Measurements from ENCODE around the gene RAB3B.
"Not testable (repeated sequence)": the region's sequence is repeated elsewhere in the genome, so short reads cannot be mapped to it uniquely, and the experiment has no call there.

RAB3B gene

DNA sequence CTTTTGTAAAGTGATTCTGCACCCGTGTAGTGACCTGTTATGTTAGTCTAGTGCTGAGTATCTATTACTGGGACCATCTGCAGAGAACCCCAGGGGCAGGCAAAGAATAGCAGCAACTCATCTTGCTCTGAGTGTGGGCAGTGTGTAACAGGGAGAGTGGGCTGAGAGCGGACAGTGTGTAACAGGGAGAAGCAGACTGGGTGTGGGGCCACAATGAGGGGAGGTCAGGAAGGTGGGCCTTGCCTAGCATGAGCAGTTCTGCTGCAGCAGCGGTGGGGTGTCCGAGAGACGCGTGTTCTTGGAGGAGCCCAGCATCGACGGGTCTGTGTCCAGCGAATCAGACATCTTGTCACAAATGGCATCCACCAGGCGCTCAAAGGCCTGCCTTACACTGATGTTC lies 70.8 kb downstream of the RAB3B start:
- DNase-seq (ENCODE audit: low read depth in 2 of 2) = no peak

DNA sequence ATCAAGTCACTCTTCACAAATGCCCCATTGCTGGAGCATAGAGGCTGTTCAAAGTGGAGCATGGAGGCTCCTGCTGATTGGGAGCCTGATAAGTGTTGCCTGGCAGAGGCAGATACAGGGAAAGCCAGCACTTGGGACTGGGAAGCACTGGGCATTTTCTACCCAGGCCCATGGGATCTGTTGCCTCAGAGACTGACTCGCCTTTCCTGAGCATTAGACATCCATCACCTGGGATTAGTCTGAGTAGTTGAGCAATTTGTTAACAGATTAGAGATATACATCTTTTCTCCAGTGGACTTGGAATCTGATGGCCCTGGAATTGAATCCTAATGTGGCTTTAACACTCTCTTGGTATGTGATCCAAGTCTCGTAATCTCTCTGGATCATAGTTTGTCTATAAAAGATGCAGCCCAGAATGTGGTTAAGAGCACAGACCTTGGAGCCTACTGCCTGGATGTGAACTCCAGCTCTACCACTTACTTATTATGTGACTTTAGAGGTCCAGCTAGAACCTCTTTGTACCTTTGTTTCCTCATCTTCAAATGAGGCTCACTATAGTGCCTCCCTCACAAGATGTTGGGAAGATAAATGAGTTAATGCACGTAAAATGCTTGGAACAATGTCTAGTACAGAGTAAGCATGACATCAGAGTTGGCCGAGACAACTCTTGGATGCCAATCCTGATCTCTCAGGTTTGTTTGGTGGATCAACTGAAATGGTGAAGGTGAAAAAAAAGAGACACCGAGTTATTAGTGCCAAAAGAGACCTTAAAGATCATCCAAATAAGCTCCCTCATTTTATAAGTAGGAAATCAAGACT lies 73.7 kb downstream of the RAB3B start:
- no peak for DNase-seq (ENCODE audit: low read depth in 2 of 2)

DNA sequence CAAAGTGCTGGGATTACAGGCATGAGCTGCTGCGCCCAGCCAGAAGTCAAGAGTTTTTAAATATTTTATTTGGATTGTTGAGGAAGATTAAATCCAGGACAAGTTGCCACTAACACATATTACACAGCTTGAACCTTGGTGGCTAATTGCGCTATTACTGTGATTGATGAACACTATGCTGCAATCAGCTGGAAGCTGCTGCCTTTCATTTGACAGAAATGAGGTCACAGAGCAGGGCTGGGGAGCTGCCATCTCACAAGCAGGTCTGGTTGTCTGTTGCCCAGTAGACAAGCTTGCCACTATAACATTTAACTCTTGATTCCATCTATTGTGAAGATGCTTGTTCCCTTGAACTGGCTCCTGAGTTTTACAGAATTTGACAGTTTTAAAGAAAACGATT lies 74.5 kb downstream of the RAB3B start:
- DNase-seq (ENCODE audit: low read depth in 2 of 2) = no peak

DNA sequence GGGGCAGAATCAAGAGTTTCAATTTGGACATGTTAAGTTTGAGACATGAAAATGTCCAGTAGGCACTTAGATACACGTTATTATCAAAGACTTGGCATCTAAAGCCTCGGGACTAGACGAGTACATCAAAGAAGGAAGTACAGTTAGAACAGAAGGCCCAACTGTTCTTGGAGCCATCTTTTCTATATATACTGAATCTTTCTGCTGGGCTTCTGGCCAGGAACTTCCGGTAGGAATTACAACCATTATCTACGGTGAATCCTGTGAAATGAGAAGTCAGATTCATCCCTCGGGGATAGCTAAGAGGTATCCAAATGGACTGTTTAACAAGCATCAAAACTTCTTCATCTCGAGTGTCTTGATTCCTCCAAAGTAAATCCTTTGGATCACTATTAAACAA lies 77.6 kb downstream of the RAB3B start:
- DNase-seq (ENCODE audit: low read depth in 2 of 2) = no peak

DNA sequence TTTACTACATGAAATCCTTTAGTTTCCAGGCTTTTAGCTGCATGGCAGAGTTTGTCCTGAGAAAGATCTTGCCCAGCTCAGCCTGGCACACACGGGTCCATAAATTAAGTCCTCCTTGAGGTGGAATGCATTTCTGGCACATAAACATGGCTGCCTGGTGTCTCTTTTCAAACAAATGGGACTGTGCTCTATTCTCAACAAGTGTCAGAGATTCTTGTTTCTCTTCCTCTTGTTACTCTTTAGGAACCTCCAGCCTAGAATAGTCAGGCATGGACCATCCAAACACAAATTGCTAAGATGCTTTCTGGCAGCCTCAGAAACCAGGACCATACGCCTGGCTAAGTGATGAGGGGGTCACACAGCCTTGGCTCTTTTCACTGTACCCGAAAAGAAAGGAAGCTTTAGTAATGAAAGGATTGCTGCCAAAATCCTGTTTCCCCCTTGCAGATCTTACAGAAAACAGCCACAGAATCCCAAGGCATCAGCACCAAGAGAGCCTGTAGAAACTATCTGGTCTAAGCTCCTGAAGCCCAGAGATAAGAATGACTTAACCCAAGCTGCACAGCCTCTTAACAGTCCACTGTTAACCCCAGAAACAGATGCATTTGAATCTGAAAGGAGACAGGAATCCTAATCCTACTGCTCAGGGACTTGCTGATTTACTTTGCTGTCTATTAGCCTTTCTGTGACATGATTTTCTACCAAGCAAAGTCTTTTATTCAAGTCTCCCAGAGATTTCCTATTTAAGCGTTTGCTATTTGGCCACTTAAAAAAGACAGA lies 80.1 kb downstream of the RAB3B start:
- no peak for DNase-seq (ENCODE audit: low read depth in 2 of 2)

DNA sequence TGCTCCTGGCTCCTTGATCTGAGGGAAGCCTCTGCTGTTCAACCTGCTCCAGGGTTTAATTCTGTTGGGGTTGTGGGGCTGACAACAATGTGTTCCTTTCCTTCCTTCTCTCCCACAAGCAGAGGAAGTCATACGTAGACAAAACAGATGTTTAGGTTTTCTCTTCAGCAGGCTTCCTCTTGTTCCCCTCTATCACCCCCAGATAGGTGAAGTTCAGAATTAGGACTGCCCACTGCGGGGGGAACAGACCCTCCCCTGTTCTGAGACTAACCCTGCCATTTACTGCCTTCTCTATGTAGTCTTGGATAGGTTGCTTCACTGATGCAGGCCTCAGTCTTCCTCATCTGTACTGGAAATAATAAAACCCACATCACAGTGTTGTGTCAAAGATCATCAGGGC lies 82.0 kb downstream of the RAB3B start:
- no peak for DNase-seq (ENCODE audit: low read depth in 2 of 2)

DNA sequence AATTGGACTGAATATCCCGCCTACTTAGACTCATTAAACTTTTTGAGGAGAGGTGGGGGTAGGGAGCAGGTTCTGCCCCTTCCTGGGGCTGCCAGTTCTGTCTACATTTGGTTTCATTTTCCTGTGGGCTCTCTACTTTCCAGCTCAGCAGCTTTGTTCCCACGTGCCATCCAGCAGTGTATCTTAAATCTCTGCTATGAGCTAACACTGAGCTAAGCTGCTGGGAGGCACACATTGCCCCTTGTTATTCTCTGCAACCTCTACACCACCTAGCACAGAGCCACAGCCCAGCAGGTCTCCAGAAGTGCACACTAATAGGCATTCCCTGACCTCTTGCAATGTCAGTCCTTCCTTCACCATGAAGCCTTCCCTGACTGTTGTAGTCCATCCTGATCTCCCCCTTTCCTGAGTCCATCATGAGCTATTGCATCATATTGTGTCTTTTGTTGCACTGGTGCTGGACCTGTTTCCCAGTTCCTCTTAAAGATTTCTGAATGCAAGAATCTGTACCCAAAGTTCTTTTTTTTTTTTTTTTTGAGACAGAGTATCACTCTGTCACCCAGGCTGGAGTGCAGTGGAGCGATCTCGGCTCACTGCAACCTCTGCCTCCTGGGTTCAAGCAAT lies 83.3 kb downstream of the RAB3B start:
- DNase-seq (ENCODE audit: low read depth in 2 of 2) = no peak

DNA sequence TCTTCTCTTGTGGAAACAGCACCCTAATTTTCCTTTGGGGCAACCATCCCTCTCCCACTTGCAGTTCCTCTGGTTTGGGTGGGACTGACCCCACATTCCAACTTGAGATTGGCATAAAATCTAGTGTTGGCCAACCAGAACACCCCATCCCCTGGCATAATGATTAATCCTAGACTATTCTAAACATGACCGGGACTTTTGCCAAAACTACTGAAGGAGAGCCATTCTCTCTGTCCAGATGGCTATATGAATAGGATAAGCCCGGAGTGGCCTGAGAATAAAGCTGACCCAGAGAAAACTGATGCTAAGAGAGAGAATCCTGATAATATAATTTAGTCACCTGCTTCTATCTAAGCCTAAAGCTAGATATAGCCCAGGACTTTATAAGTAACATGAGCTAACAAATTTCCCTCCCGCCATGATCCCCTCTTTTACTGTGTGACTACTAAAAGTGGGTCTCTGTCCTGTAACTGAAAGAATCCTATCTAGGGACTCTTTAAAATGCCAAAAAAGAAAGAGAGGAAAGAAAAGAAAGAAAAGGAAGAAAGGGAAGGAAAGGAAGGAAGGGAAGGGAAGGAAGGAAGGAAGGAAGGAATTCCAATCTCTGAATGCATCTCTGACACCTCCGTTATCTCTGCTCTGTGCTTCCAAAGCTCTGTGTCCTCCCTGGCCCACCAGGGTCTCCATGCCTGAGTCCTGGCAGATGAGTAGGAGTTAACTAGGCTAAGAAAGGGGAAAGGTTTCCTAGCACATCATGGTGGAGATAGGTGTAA lies 84.0 kb downstream of the RAB3B start:
- DNase-seq (ENCODE audit: low read depth in 2 of 2) = no peak

DNA sequence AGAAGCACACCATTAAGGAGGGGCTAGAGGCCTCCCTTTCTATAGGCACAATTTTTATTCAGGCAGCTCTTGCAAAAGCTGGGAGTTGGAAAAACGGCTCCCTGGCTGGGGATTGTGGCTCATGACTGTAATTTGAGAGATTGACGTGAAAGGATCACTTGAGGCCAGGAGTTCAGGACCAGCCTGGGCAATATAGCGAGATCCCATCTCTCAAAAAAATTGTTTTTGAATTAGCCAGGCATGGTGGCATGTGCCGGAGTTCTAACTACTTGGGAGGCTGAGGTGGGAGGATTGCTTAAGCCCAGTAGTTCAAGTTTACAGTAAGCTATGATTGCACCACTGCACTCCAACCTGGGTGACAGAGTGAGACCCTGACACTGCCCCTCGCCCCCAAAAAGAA lies 88.0 kb downstream of the RAB3B start:
- DNase-seq (ENCODE audit: low read depth in 2 of 2) = no peak

DNA sequence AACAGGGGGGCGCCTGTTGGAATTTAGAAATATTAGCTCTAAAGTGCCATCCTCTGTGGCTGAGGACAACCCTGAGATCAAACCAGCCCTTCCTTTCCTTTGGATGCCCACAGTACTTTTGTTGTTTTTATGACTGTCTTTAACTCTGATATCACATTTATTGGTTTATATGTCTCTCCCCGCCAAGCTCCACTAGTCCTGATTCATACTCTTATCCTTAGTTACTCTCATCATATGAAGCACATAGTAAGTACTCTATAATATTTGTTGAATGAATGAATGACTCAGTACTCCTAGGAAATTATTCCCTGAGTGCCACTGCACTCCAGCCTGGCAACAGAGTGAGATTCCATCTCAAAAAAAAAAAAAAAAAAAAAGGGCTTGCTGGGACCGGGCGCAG lies 89.3 kb downstream of the RAB3B start:
- DNase-seq (ENCODE audit: low read depth in 2 of 2) = no peak

DNA sequence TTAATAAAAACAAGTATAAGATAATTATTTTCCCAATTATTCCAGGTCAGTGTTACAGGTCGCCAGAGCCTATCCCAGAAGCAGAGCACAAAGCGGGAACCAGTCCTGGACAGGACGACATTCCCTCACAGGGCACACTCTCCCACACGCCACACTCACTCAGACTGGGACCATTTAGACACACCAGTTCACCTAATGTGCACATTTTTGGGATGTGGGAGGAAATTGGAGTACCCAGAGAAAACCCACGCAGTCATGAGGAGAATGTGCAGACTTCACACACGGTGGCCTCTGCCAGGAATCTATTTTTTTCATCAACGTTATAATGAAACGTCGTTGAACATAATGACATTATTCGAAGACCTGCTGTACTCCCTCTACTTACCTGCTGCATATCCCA lies 91.5 kb downstream of the RAB3B start:
- no peak for DNase-seq (ENCODE audit: low read depth in 2 of 2)

DNA sequence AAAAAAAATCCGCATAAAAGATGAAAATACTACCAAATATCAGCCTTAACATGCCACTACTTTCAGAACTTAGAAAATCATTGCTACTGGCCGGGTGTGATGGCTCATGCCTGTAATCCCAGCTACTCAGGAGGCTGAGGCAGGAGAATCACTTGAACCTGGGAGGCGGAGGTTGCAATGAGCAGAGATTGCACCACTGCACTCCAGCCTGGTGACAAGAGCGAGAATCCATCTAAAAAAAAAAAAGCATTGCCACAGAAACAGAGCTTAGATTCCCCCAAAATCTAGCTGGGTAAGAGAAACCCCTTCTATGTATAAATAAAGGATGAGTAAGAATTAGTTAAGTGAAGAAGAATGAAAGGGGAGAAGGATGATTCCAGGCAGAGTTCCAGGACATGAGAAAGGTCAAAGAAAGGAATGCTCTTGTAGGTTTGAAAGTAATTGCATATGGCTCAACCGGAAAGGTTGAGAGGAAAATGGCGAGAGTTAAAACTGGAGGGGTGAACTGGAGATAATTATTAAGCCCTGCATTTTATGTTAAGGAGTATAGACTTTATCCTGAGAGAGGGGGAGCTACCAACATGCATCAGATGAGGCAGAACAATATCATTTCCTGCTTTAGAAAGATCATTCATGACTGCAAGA lies 92.3 kb downstream of the RAB3B start:
- no peak for DNase-seq (ENCODE audit: low read depth in 2 of 2)

DNA sequence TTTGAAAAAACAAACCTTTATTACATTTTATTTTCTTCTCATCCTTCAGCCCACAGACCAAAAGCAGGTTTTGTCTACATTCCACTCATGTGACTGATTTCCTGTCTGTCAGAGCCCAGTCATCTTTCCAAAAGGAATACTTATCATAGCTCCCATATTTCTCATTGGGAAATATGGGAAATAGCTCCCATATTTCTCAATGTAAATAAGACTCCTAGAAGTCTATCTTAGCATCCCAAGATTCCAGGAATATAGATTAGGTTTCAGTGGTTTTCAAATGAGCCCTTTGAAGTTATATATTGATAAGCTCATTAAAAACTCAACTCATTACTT lies 92.8 kb downstream of the RAB3B start:
- no peak for DNase-seq (ENCODE audit: low read depth in 2 of 2)

DNA sequence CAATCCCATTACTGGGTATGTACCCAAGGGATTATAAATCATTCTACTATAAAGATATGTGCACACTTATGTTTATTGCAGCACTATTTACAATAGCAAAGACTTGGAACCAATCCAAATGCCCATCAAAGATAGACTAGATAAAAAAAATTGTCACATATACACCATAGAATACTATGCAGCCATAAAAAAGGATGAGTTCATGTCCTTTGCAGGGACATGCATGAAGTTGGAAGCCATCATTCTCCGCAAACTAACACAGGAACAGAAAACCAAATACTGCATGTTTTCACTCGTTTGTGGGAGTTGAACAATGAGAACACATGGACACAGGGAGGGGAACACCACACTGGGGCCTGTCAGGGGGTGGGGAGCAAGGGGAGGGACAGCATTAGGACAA lies 95.8 kb downstream of the RAB3B start:
- not testable (repeated sequence) for DNase-seq (ENCODE audit: low read depth in 2 of 2)

DNA sequence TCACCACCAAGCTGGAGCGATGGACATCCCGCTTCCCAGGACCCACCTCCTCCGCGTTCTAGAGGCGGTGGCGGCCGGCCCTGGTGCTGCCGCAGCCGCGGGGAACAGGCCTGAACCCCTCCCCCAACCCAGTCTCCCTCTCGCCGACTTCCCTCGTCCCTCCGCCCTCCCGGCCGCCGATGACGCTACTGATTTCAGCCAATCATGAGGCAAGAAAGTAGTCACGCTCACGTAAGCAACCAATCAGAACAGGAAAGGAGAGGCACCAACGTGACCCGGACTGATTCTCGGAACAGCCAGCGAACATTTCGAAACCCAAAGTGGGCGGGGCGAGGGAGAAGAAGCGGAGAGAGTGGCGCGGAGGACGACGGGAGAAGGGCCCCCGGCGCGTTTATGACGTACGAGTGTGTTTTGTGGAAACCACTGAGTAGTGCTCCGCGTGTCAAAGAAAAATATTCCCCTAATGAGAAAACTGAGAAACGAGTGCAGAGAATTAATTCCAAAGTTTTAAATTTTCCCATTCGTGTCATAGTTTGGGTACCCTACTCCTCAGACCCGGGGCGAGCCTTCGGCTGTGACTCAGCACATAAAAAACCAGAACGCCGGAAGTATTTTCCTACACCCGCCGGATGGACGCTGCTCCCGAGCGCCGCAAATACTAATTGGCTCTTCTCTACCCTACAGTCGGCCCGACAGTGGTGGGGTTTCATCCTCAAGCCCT lies 111.7 kb downstream of the RAB3B start, which contains the start of gene NRDC:
Gene NRDC (minus strand): TSS at position 112 of the 721 bp plus-strand sequence. CDS start 112 bp downstream, outside the sequence.
- DNase-seq (ENCODE audit: low read depth in 2 of 2) = peak; percentile 99

DNA sequence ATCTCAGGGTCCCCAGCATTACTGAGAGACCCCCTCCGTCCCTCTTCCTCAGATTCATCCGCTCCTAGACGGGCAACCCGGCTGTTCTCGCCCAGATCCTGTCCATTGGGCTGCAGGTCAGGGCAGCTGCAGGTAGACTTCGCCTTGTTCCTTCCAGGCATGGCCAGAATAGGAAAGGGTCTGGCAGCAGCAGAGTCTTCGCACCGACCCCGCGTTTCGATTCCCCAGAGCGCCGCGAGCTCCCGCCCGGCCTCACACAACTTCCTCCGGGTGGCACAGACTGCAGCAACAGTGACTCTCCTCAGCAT lies 112.2 kb downstream of the RAB3B start:
- DNase-seq (ENCODE audit: low read depth in 2 of 2) = no peak

DNA sequence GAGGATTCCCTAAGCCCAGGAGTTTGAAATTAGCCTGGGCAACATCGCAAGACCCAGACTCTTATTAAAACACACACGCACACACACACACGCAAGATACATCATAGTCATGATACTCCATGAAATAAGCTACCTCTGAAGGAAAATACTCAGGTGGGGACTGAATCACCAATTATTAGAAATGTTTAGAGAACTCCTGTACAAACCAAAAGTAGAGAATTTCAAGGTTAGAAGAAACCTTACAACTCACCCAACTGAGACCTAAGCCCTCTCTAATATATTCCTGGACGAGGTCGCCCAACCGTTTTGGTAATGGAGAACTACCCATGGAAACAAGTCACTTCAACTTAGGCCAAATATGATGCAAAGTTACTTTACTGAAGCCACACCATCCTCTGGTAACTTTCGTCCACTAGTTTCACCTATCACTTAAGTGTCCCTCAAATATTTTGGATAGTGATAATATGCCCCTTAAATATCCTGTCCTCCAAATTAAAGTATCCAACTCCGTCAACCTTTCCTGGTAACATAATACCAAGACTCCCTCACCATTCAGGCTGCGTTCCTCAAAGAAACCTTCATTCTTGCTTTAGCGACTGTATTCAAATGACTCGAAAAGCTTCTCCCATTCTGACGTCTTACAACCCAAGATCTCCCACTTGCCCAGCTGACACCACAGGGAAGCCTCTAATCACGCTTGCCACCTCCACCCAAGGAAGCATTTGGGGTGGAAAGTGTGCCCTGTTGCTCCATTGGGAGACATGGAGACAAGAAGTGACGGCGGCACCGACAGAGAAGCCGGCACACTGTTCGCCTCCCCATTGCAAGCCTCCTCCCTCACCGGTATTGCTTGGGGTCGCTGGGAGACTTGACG lies 112.8 kb downstream of the RAB3B start:
- DNase-seq (ENCODE audit: low read depth in 2 of 2) = no peak

DNA sequence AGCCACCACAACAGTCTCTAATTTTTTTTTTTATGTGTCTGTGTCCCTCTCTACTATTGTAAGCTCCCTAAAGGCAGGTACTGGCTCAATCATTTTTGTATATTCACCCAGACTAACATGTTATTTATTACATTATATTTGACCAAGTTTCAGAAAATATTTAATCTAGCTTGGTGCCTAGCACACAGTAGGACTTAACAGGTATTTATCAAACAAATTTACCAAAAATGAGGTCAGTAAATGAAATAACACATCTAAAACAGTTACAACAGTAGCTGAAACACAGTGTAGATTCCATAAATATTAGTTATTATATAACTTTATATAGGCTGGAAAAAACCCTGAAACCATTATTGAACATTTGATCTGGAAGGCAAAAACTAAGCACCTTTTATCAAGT lies 114.7 kb downstream of the RAB3B start:
- DNase-seq (ENCODE audit: low read depth in 2 of 2) = no peak

DNA sequence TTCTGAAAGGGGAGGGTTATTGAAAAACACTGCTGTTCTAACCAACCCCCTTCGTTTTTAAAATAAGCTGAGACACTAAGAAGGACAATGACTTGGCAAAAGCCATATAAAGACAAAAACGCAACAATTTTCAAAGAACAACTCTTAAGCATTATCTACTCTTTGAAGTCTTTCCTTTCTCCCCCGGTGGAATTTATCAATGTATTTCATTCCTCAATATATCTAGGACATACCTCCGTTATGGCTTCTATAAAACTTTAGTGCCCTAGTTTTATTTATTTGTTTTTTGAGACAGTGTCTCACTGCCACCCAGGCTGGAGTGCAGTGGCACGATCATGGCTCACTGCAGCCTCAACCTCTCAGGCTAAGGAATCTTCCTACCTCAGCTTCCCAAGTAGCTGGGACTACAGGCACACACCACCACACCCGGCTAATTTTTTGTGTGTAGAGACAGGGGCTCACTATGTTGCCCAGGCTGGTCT lies 115.2 kb downstream of the RAB3B start:
- DNase-seq (ENCODE audit: low read depth in 2 of 2) = no peak

DNA sequence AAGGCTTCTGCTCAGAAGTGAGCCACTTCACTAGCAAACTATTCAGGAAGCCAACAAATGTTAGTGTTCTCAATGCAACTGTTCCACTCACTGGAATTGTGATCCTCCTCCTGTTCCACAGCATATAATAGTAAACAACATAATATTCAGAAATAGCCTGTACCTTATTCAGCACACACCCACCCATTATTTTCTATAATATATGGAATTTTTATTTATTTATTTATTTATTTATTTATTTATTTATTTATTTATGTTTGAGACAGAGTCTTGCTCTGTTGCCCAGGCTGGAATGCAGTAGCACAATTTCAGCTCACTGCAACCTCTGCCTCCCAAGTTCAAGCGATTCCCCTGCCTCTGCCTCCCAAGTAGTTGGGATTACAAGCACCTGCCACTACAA lies 117.2 kb downstream of the RAB3B start:
- not testable (repeated sequence) for DNase-seq (ENCODE audit: low read depth in 2 of 2)

Measured in activated CD4-positive, alpha-beta T cell treated with anti-CD3 and anti-CD28 coated beads for 24 hours (primary cell).